ENCODE results near the gene ATP6AP2.
"Not testable (repeated sequence)": the region's sequence is repeated elsewhere in the genome, so short reads cannot be mapped to it uniquely, and the experiment has no call there.

ATP6AP2 gene

GRCh38 chrX:40576291-40576690 lies 4.5 kb upstream of the ATP6AP2 start:
- DNase-seq: no peak

- no peak for DNase-seq
Observed at GRCh38 chrX:40578039-40578695, 2.6 kb upstream of the ATP6AP2 start.

GRCh38 chrX:40579141-40579540 lies 1.6 kb upstream of the ATP6AP2 start:
- no peak for DNase-seq

GRCh38 chrX:40579900-40580536 lies 752 bp upstream of the ATP6AP2 start:
- DNase-seq: no peak

- DNase-seq: no peak
Observed at GRCh38 chrX:40581336-40581920, 658 bp downstream of the ATP6AP2 start.

GRCh38 chrX:40582178-40582577 lies 1.4 kb downstream of the ATP6AP2 start:
- not testable (repeated sequence) for DNase-seq

GRCh38 chrX:40582811-40583210 lies 2.0 kb downstream of the ATP6AP2 start:
- no peak for DNase-seq

GRCh38 chrX:40587623-40588022 lies 6.9 kb downstream of the ATP6AP2 start:
- not testable (repeated sequence) for DNase-seq

GRCh38 chrX:40589616-40590321 lies 9.0 kb downstream of the ATP6AP2 start:
- peak; percentile 13 for DNase-seq

GRCh38 chrX:40603446-40603845 lies 22.7 kb downstream of the ATP6AP2 start:
- DNase-seq: no peak

- no peak for DNase-seq
Observed at GRCh38 chrX:40607381-40607780, 26.6 kb downstream of the ATP6AP2 start.

GRCh38 chrX:40612511-40612910 lies 31.7 kb downstream of the ATP6AP2 start:
- no peak for DNase-seq

- DNase-seq: no peak
Observed at GRCh38 chrX:40615976-40616375, 35.2 kb downstream of the ATP6AP2 start.

GRCh38 chrX:40617566-40617965 lies 36.8 kb downstream of the ATP6AP2 start:
- no peak for DNase-seq

GRCh38 chrX:40622479-40623138 lies 41.8 kb downstream of the ATP6AP2 start:
- DNase-seq: no peak

GRCh38 chrX:40623139-40623536 lies 42.4 kb downstream of the ATP6AP2 start, which contains the start of gene MPC1L:
Gene MPC1L, plus strand, starts transcription at chrX:40623428. Its CDS starts 138 bp downstream, at chrX:40623566.
- no peak for DNase-seq

GRCh38 chrX:40623665-40624064 lies 42.9 kb downstream of the ATP6AP2 start:
- DNase-seq: no peak

GRCh38 chrX:40625294-40625693 lies 44.5 kb downstream of the ATP6AP2 start:
- DNase-seq: no peak

- DNase-seq: no peak
Observed at GRCh38 chrX:40628506-40628905, 47.7 kb downstream of the ATP6AP2 start.

- no peak for DNase-seq
Observed at GRCh38 chrX:40632199-40632598, 51.4 kb downstream of the ATP6AP2 start.

- no peak for DNase-seq
Observed at GRCh38 chrX:40637687-40638086, 56.9 kb downstream of the ATP6AP2 start.

- DNase-seq: no peak
Observed at GRCh38 chrX:40644176-40644575, 63.4 kb downstream of the ATP6AP2 start.

GRCh38 chrX:40644821-40645358 lies 64.1 kb downstream of the ATP6AP2 start:
- peak; percentile 1 for DNase-seq

Data from stimulated activated naive CD4-positive, alpha-beta T cell treated with Interleukin-2 at 50 U/mL for 16 hours (primary cell).